GM12864 (cell line): ENCODE measurements around the gene TGFB3.

Experiments used
- DNase-seq: peaks from one replicate; pipeline ENCODE4 v3.0.0-alpha.2; 2011; ENCODE audit warnings: low read depth
- H3K4me3 ChIP-seq: 2 replicates; pipeline ENCODE4 v1.5.1; 2011; ENCODE audit warnings: mild to moderate bottlenecking, low read depth, low read length, control low read depth
- TF ChIP-seq, protein P1 (sequence below): IDR thresholded peaks from 2 replicates; pipeline ENCODE4 v1.5.1; 2011; ENCODE audit warnings: low read depth, mild to moderate bottlenecking, moderate library complexity, low read length, control low read depth, inconsistent platforms; ENCODE audit errors: missing control alignments

Gene TGFB3

DNA sequence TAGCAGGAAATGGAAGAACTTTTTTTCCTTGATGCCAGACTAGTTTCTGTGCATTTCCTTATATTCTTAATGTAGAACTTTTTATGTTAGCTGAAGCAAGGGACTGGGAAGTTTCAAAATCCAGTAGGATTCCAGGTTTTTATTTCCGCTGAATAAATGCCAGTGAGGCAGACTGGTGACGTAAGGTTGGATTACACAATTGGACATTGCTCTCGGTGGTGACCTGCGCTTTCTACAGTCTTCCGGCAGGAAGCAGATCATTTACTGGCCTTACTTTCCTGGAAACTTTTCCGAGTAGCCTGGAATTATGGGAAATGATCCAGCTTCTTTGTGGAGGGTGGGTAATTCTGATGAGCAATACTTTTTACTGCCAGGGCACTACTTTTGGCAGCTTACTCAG, 7.3 kb upstream of the TGFB3 start:
- TF ChIP-seq, protein P1, sequence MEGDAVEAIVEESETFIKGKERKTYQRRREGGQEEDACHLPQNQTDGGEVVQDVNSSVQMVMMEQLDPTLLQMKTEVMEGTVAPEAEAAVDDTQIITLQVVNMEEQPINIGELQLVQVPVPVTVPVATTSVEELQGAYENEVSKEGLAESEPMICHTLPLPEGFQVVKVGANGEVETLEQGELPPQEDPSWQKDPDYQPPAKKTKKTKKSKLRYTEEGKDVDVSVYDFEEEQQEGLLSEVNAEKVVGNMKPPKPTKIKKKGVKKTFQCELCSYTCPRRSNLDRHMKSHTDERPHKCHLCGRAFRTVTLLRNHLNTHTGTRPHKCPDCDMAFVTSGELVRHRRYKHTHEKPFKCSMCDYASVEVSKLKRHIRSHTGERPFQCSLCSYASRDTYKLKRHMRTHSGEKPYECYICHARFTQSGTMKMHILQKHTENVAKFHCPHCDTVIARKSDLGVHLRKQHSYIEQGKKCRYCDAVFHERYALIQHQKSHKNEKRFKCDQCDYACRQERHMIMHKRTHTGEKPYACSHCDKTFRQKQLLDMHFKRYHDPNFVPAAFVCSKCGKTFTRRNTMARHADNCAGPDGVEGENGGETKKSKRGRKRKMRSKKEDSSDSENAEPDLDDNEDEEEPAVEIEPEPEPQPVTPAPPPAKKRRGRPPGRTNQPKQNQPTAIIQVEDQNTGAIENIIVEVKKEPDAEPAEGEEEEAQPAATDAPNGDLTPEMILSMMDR = no peak
- DNase-seq = no peak
- H3K4me3 ChIP-seq = no peak overlapping the region

DNA sequence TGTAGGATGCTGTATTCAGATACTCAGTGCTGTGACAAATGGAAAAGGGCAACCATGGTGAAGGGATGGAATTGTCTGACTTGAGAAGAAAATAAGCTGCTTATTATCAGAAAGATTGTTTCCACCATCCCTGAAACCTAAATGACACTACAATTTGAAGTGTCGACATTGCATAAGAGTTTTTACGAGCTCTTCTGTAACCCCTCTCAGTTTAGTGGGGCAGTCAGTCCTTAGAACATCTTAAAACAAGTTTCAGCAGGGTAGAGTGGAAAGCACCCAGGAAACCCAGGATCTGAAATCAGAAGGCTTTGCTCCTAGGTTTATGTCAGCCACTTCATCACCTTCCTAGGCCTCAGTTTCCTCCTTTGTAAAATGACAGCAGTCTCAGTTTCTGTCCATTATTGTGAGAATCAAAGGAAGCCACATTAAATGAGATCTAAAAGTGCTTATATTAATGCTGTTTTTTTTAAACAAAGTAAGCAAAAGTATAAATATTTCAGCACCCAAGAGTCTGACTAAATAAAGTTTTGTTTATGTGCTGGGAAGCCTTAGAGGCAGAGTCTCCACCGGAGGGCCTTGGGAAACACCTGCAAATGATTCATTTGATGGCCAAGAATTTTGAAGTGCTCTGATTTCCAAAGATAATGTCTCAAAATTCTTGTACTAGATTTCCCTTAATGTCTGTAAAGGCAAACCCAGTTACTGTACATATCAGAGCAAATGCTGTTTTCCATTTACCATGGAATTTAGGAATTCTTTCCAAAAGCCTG, 5.6 kb upstream of the TGFB3 start:
- TF ChIP-seq, protein P1 = no peak
- H3K4me3 ChIP-seq = no peak overlapping the region
- no peak for DNase-seq

DNA sequence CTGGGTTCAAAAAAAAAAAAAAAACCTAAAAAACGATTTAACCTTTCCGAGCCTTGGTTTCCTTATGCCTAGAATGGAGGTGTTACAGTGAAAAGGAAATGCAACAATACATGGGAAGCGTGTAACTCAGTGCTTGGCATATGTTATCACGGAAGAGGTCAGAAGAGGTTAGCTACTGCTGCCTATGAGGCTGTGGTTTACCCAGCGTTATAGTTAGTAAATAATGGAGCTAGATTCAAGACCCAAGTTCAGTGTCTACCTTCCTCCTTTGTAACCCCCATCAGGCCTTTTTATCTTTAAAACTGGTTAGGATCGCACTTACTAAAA, 4.6 kb upstream of the TGFB3 start:
- TF ChIP-seq, protein P1 = no peak
- no peak for DNase-seq
- peak overlapping the region; percentile 69 for H3K4me3 ChIP-seq

DNA sequence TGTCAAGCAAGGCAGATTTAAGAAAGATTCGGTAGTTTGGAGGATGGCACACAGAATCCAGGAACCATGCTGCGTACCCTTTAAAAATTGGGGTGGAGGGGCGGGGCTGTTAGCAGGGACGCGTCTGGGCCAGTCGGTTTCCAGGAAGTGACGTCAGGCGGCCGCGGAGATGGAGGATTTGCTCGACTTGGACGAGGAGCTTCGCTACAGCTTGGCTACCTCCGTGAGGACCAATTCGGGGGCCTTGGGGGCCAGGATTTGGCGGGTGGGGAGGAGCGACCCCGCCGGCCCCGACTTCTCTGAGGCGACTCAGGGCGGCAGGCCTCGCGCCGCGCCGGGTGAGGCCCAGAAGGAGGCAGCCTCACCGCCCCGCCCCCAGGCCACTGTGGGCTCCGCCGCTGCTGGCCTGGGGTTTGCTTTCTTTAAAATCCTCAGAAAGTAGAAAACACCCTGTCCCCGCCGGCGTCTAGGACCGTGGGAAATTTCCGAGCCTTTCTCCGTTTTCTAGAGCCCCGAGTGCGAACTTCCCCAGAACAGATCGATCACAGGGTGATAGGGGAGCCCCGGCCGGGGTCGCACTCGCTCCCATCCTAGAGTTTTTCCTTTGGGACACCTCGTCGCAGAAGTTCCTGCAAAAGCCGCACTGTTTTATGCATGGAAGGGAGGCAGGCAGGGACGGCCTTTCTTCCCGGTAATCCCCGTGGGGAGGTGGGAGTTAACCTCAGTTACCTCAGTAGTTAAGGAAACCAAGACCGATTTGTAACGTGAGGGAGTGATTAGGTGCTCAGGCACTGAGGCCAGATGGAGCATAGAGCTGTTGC, 4.0 kb upstream of the TGFB3 start, which contains the start of gene IFT43:
Gene IFT43, plus strand, starts transcription at position 146 of the 821 bp plus-strand sequence. Its CDS starts 24 bp downstream, at position 170.
- peak; percentile 43 for DNase-seq
- TF ChIP-seq, protein P1 = no peak
- peak within 1 kb of the TSS; percentile 69 for H3K4me3 ChIP-seq

DNA sequence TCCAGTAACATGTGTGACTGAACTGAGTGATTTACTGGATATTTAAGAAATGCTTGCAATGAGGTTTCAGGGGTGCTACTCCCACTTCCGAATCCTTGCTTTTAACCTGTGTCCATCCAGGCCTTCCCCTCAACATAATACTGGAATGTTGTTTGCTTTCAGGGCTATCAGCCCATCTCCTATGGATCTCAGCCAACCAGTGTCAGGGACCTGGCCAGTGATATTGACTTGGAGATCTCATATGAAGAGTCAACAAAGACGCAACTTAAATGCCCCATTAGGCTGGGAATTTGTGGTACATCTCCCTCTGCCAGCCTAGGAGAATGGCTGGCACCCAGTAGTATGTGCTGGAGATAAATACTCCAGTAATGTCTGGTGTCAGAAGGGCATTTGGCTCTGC, 2.9 kb upstream of the TGFB3 start:
- TF ChIP-seq, protein P1 = no peak
- no peak for DNase-seq

DNA sequence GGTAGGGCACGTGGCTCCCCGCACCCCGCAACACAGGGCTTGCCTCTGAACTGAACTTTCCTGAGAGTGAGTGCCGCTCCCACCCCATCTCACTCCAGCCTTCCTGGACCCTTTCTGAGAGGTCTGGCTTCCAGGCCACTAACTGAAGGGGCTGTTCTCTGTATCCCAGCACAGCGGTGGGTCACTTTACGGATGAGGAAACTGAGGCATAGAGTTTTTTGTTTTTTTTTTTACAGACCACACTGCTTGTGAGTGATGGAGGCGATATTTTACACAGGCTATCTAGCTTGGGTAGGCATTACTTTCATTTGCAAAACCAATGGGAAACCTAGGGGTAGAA, 1.2 kb upstream of the TGFB3 start:
- H3K4me3 ChIP-seq = peak overlapping the region; percentile 82
- no peak for DNase-seq
- TF ChIP-seq, protein P1 = no peak

More for the DNA sequence above, 2.9 kb upstream of the TGFB3 start:
- H3K4me3 ChIP-seq = no peak overlapping the region
